Heart left ventricle (tissue), 16 donors: ENCODE data around the gene ELP2. TPM values are rescaled to one million over a fixed set of nuclear protein-coding genes. Genes with fewer than 3 reads are reported as not detected.

ENCODE experiments used
- ATAC-seq, 4 donors: fragments of 200-7000 bp; cut with Tn5 transposase; one replicate each; pipeline ENCODE4 v1.9.1; 2020 to 2022; ENCODE audit warnings: moderate library complexity in 4 of 4, mild to moderate bottlenecking in 3 of 4, moderate number of reproducible peaks in 1 of 4
- DNase-seq, 5 donors: peaks; one replicate each; pipeline ENCODE4 v3.0.0-alpha.2; 2020
- H3K27ac ChIP-seq, 12 donors: fragments of 200-600 bp; sonication (generic) in 4 of 12; one replicate each; pipeline versions ENCODE4 v1.5.0 to v1.8.0; 2016 to 2022; ENCODE audit warnings: mild to moderate bottlenecking in 2 of 12
- H3K27me3 ChIP-seq, 9 donors: fragments of 200-600 bp; sonication (generic) in 2 of 9; one replicate each; pipeline versions ENCODE4 v1.5.1 to v1.8.0; 2016 to 2022; ENCODE audit warnings: mild to moderate bottlenecking in 3 of 9
- H3K36me3 ChIP-seq, 9 donors: fragments of 200-600 bp; sonication (generic) in 2 of 9; one replicate each; pipeline versions ENCODE4 v1.5.0 to v1.8.0; 2018 to 2022; ENCODE audit warnings: mild to moderate bottlenecking in 2 of 9
- H3K4me1 ChIP-seq, 12 donors: fragments of 200-600 bp; sonication (generic) in 4 of 12; one replicate each; pipeline versions ENCODE4 v1.5.0 to v1.8.0; 2016 to 2022; ENCODE audit warnings: mild to moderate bottlenecking in 3 of 12
- H3K4me3 ChIP-seq, 12 donors: fragments of 200-600 bp; sonication (generic) in 4 of 12; one replicate each; pipeline versions ENCODE4 v1.5.0 to v1.8.0; 2017 to 2022; ENCODE audit warnings: mild to moderate bottlenecking in 9 of 12, moderate library complexity in 4 of 12
- H3K9me3 ChIP-seq, 12 donors: fragments of 200-600 bp; sonication (generic) in 4 of 12; one replicate each; pipeline versions ENCODE4 v1.5.0 to v1.8.0; 2016 to 2022; ENCODE audit warnings: mild to moderate bottlenecking in 1 of 12
- CTCF ChIP-seq, 12 donors: fragments of 200-600 bp; sonication (generic) in 4 of 12; IDR thresholded peaks; one replicate each; pipeline versions ENCODE4 v1.5.0 to v1.8.0; 2018 to 2022; ENCODE audit warnings: antibody characterized with exemption in 12 of 12, mild to moderate bottlenecking in 5 of 12
- POLR2A ChIP-seq, 2 donors: fragments of 450-650 bp; IDR thresholded peaks; one replicate each; pipeline ENCODE4 v1.6.1; 2017; ENCODE audit warnings: antibody characterized with exemption in 2 of 2, mild to moderate bottlenecking in 2 of 2, moderate library complexity in 2 of 2
- WGBS, 4 donors: extraction: QIAGEN DNeasy Blood & Tissue Kit in 2 of 4; methylation state at CpG; one replicate each; pipeline versions ENCODE4 v1.1.5 to v1.1.7; 2013 to 2018; 5-methylcytosine and 5-hydroxymethylcytosine counted together
- intact Hi-C, 10 donors: fragments of 100-400 bp; cut with DNase I; formaldehyde crosslinking; loops; one replicate each; pipeline versions ENCODE4 v1.11.1 to v1.14.2; 2022
- polyA plus RNA-seq, 2 donors: library from polyadenylated mRNA; stranded (reverse); fragments of 200-250 nt; gene quantifications; one replicate each; pipeline ENCODE4 v1.2.3, GENCODE V29; 2013
- total RNA-seq, 9 donors: library from RNA; depleted of rRNA in 2 of 9; stranded (reverse); fragments of >200 nt in 2 of 9; fragmentation: NEBNext Ultra II Directional in 3 of 9; extraction: Animal tissue kit (Norgen Biotek cat#: 25700) in 3 of 9; gene quantifications; one replicate each; pipeline versions ENCODE4 v1.1.0 to v1.2.4, GENCODE V29; 2016 to 2023
- donor health status: ischemic (EF 13 %, LVEDD 7.1; RV severe dilation, severe dysfunction).
- donor health status: healthy with polysubstance abuse.
- donor health status: DM: no; HTN: yes; CAD: no.
- donor health status: DM: no; HTN: no; CAD: no.
- donor health status: ischemic (EF 25% LVEDD 6.9; RV normal size, moderate dysfunction).
- donor health status: ischemic (EF 25% LVEDD 5.7; RV mildly dilated, moderate dysfunction).
- donor health status: healthy.
- donor health status: DM: yes; HTN: yes; CAD: no.
- donor health status: ischemic (EF 35%, LVEDD 5.7; RV mildly dilated, moderate dysfunction).
- donor health status: nonischemic (EF 11% LVEDD 7.7; RV severe dilation, severe dysfunction).
- donor health status: DM: yes; HTN: yes; CAD: no.
- donor health status: PGD.
- donor health status: ischemic (EF 29% LVEDD 5.4; RV normal size, mild dysfunction).
- donor health status: nonischemic (EF 23%, LVEDD 6.1; RV moderate dilation, normal function).

Gene ELP2
- total and polyA plus RNA-seq, 11 donors: 26.2 to 60.7 (median 46.1) TPM

GRCh38 chr18:36127836-36128529 is 1.7 kb upstream of the ELP2 start:
- H3K4me3 ChIP-seq: peak overlapping the region; percentile 69 to 100 (median 90)
- WGBS, 4 donors: 39 to 47% (median 41%) methylated on average over 15 of the region's 15 CpGs
- TF ChIP-seq POLR2A (IDR thresholded peaks at IDR 0.05) (no peak), CTCF (IDR thresholded peaks at IDR 0.05) (no peak)
- peaks cover 0 to 37% (median 29%) of the 10 kb centered on the region in 12 donors for H3K4me1 ChIP-seq
- no peak for DNase-seq
- intact Hi-C loops: loop anchor here in 6 of 10 donors (2.0 to 10.0 kb wide), 4 partner anchors 61 to 111 kb away; partner anchors contain the start of gene RPRD1A (in 6 of the 6)
- H3K27me3 ChIP-seq: no peaks in the 10 kb centered on the region
- ATAC-seq: no peak
- peaks cover 0 to 29% (median 23%) of the 10 kb centered on the region in 9 donors for H3K36me3 ChIP-seq
- H3K27ac ChIP-seq: peak overlapping the region in 1 of 12 donors; percentile 100
- H3K9me3 ChIP-seq: no peaks in the 10 kb centered on the region

GRCh38 chr18:36128530-36128870 is 1.2 kb upstream of the ELP2 start:
- Histone ChIP-seq H3K4me1 (peaks cover 0 to 37% (median 30%) of the 10 kb centered on the region in 12 donors), H3K27me3 (no peaks in the 10 kb centered on the region), H3K27ac (peak overlapping the region in 6 of 12 donors; percentile 96 to 100 (median 99)), H3K9me3 (no peaks in the 10 kb centered on the region), H3K36me3 (peaks cover 0 to 24% (median 17%) of the 10 kb centered on the region in 9 donors), H3K4me3 (peak overlapping the region; percentile 69 to 100 (median 90))
- 1 to 2% (median 1%) methylated on average over 12 of the region's 12 CpGs for WGBS, 4 donors
- intact Hi-C loops: loop anchor here in 6 of 10 donors (2.0 to 10.0 kb wide), 4 partner anchors 61 to 111 kb away; partner anchors contain the start of gene RPRD1A (in 6 of the 6)
- no peak for TF ChIP-seq POLR2A (IDR thresholded peaks at IDR 0.05)
- no peak for TF ChIP-seq CTCF (IDR thresholded peaks at IDR 0.05)
- DNase-seq (peak in 1 of 5 donors; percentile 29), ATAC-seq (no peak)

- peak overlapping the region; percentile 96 to 100 (median 99) for H3K27ac ChIP-seq
- peak in 2 of 4 donors; percentile 2 to 30 for ATAC-seq
- H3K4me1 ChIP-seq: peaks cover 0 to 37% (median 30%) of the 10 kb centered on the region in 12 donors
- TF ChIP-seq POLR2A (IDR thresholded peaks at IDR 0.05) (no peak), CTCF (IDR thresholded peaks at IDR 0.05) (no peak)
- 0 to 1% (median 1%) methylated on average over 25 to 37 of the region's 37 CpGs for WGBS, 4 donors
- no peaks in the 10 kb centered on the region for H3K27me3 ChIP-seq
- intact Hi-C loops: loop anchor here in 6 of 10 donors (2.0 to 10.0 kb wide), 4 partner anchors 62 to 112 kb away; partner anchors contain the start of gene RPRD1A (in 6 of the 6)
- peaks cover 0 to 24% (median 16%) of the 10 kb centered on the region in 9 donors for H3K36me3 ChIP-seq
- DNase-seq: no peak
- H3K9me3 ChIP-seq: no peaks in the 10 kb centered on the region
- peak overlapping the region; percentile 69 to 100 (median 90) for H3K4me3 ChIP-seq
These were observed 796 bp upstream of the ELP2 start for GRCh38 chr18:36128907-36129299.
